ENCODE data around the gene FBXL16. TPM values are rescaled to one million over a fixed set of nuclear protein-coding genes. Genes with fewer than 3 reads are reported as not detected.
A peak's percentile ranks its signal among the peaks of the same experiment; 100 is the strongest.

The FBXL16 gene
- total RNA-seq, 1 experiment from 2014 or later: 22.2 TPM

DNA sequence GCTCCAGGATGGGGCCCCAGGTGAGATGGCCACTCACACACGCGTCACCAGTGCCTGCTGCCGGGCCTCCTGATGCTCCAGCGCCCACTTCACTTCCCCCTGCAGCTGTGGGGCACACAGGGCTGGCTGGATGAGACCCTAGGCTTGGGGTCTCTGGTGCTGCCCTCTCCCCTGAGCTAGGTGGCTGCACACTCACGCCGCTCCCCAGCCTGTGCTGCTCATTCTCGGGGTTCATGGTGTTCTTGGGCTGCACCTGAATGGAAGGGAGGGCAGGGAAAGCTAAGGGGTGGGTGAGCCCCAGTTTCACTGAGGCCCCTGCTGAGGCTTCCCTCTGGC is 19.4 kb upstream of the FBXL16 start:
- H3K27me3 ChIP-seq (ENCODE audit: insufficient read depth, low read depth): no peaks in the 10 kb centered on the region
- ChIA-PET POLR2A (ENCODE audit: unreplicated experiment) (interaction anchor here (1.4 kb wide), 1 partner anchor 29 kb away, joined by 6 read pairs; no protein-coding TSS in a partner anchor), CTCF (no interaction called here)
- no peak overlapping the region for H3K4me2 ChIP-seq
- H3K4me1 ChIP-seq (replicated peaks; ENCODE audit: insufficient read depth): peaks cover 8% of the 10 kb centered on the region
- H2AFZ ChIP-seq: no peak overlapping the region
- no peak for TF ChIP-seq CTCF (conservative IDR thresholded peaks at IDR 0.05)
- TF ChIP-seq EZH2 (IDR thresholded peaks at IDR 0.05; ENCODE audit: low read depth): no peak
- DNase-seq: peak in 1 of 2 experiments; percentile 24
- H3K9me2 ChIP-seq (ENCODE audit: insufficient read depth): no peaks in the 10 kb centered on the region
- H3K79me2 ChIP-seq (ENCODE audit: low read depth): peaks cover 4% of the 10 kb centered on the region; the same call in 1 of the 2 replicates
- intact Hi-C loops (cut with micrococcal nuclease; ENCODE audit: unreplicated experiment): no loop called here
- no peaks in the 10 kb centered on the region for H3K9me3 ChIP-seq (ENCODE audit: insufficient read depth, low read depth)
- H3K4me3 ChIP-seq: no peak overlapping the region
- H4K20me1 ChIP-seq (ENCODE audit: insufficient read depth): peaks cover 4% of the 10 kb centered on the region; the same call in 1 of the 2 replicates
- no TSS peak for BruUV-seq (replicated peaks)
- no peaks in the 10 kb centered on the region for H3K36me3 ChIP-seq (ENCODE audit: low read depth)
- H3F3A ChIP-seq (ENCODE audit: insufficient read depth, low read depth): peaks cover 34% of the 10 kb centered on the region
- no peak overlapping the region for H3K27ac ChIP-seq

DNA sequence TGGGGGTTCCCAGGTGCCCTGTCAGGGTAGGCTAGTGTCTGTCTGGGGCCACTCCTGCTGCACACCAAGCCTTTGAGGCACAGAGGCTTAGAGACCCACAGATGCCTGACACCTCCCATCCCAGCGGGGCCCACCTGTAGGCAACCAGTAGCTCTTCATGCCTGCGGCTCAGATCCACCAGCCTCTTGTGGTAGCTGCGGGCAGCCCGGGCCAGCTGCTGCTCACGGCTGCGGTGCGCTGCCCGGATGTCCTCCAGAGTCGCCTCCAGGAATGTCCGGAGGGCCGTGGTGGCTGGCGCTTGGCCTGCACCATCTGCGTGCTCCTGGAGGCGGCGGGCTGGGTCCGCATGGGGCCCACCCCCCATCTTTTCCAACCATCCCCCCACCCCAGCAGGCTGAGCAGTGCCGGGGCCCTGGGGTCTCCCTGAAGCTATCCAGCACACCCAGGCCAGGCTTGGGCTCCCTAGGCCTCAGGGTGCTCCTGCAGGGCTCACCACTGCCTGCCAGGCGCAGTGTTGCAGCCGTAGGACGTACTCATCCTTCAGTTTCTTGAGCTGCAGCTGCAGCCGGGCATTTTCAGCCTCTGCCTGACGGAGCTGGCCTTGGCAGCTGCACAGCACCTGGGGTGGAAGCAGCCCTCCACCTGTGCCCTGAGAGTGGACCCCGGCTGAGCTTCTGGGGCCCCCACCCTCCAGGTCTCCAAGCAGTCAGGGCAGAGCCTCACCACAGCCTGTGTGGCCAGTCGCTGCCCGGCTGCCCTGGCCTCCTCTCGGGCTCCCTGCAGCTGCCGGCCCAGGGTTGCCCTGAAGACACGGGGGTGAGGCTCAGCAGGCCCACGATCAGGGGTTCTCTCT is 18.8 kb upstream of the FBXL16 start:
- CTCF ChIA-PET: interaction anchor here (0.7 kb wide), 1 partner anchor 12 kb away, joined by 3 read pairs; no protein-coding TSS in a partner anchor
- POLR2A ChIA-PET (ENCODE audit: unreplicated experiment): interaction anchor here (1.4 kb wide), 1 partner anchor 29 kb away, joined by 6 read pairs; no protein-coding TSS in a partner anchor
- H3K36me3 ChIP-seq (ENCODE audit: low read depth): no peaks in the 10 kb centered on the region
- no peaks in the 10 kb centered on the region for H3K9me3 ChIP-seq (ENCODE audit: insufficient read depth, low read depth)
- no peaks in the 10 kb centered on the region for H3K27me3 ChIP-seq (ENCODE audit: insufficient read depth, low read depth)
- H3K4me3 ChIP-seq: no peak overlapping the region
- H4K20me1 ChIP-seq (ENCODE audit: insufficient read depth): peaks cover 4% of the 10 kb centered on the region; the same call in 1 of the 2 replicates
- H3K9me2 ChIP-seq (ENCODE audit: insufficient read depth): no peaks in the 10 kb centered on the region
- peak in 1 of 2 experiments; percentile 32 for DNase-seq
- no peak overlapping the region for H3K27ac ChIP-seq
- H3K4me2 ChIP-seq: no peak overlapping the region
- no peak for TF ChIP-seq EZH2 (IDR thresholded peaks at IDR 0.05; ENCODE audit: low read depth)
- no peak for TF ChIP-seq CTCF (conservative IDR thresholded peaks at IDR 0.05)
- H3F3A ChIP-seq (ENCODE audit: insufficient read depth, low read depth): peaks cover 33% of the 10 kb centered on the region
- H2AFZ ChIP-seq: no peak overlapping the region
- H3K79me2 ChIP-seq (ENCODE audit: low read depth): peaks cover 4% of the 10 kb centered on the region; the same call in 1 of the 2 replicates
- BruUV-seq (replicated peaks): TSS peak; percentile 1
- intact Hi-C loops (cut with micrococcal nuclease; ENCODE audit: unreplicated experiment): no loop called here
- peaks cover 14% of the 10 kb centered on the region for H3K4me1 ChIP-seq (replicated peaks; ENCODE audit: insufficient read depth)

DNA sequence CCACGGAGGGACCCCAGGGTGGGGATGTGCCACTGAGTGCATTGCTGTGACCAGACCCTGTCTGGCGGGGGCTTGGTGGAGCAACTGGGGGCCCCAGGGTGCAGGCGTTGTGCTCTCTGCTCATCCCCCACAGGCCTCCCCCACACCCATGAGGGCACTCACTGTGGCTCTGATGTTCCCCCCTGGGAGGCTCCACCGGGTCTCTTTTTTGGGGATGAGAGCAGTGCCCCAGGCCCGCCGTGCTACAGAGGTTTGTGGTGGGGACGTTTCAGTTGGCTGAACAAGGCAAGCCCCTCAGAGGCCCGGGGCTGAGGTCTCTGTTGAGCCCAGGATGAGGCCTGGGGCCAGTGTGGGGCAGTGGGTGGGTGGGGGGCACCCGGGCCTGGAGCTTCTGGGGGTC is 18.1 kb upstream of the FBXL16 start:
- peaks cover 10% of the 10 kb centered on the region; the same call in 1 of the 2 replicates for H4K20me1 ChIP-seq (ENCODE audit: insufficient read depth)
- no peak overlapping the region for H3K27ac ChIP-seq
- ChIA-PET POLR2A (ENCODE audit: unreplicated experiment) (interaction anchor here (0.7 kb wide), 1 partner anchor 59 kb away, joined by 3 read pairs; no protein-coding TSS in a partner anchor), CTCF (interaction anchor here (0.7 kb wide), 1 partner anchor 11 kb away, joined by 3 read pairs; no protein-coding TSS in a partner anchor)
- H3K4me3 ChIP-seq: no peak overlapping the region
- no peaks in the 10 kb centered on the region for H3K9me2 ChIP-seq (ENCODE audit: insufficient read depth)
- no TSS peak for BruUV-seq (replicated peaks)
- H2AFZ ChIP-seq: no peak overlapping the region
- peak in 1 of 2 experiments; percentile 21 for DNase-seq
- intact Hi-C loops (cut with micrococcal nuclease; ENCODE audit: unreplicated experiment): no loop called here
- no peak overlapping the region for H3K4me2 ChIP-seq
- peaks cover 40% of the 10 kb centered on the region for H3F3A ChIP-seq (ENCODE audit: insufficient read depth, low read depth)
- H3K27me3 ChIP-seq (ENCODE audit: insufficient read depth, low read depth): no peaks in the 10 kb centered on the region
- no peaks in the 10 kb centered on the region for H3K36me3 ChIP-seq (ENCODE audit: low read depth)
- TF ChIP-seq CTCF (conservative IDR thresholded peaks at IDR 0.05) (no peak), EZH2 (IDR thresholded peaks at IDR 0.05; ENCODE audit: low read depth) (no peak)
- peaks cover 4% of the 10 kb centered on the region; the same call in 1 of the 2 replicates for H3K79me2 ChIP-seq (ENCODE audit: low read depth)
- peaks cover 21% of the 10 kb centered on the region for H3K4me1 ChIP-seq (replicated peaks; ENCODE audit: insufficient read depth)
- no peaks in the 10 kb centered on the region for H3K9me3 ChIP-seq (ENCODE audit: insufficient read depth, low read depth)

All from PC-9 (cell line).